Upper lobe of right lung (tissue), 1 donor: ENCODE data around the gene SYNPR. TPM values are rescaled to one million over a fixed set of nuclear protein-coding genes. Genes with fewer than 3 reads are reported as not detected.

Experiments used
- ATAC-seq: fragments of 200-7000 bp; cut with Tn5 transposase; one replicate; pipeline ENCODE4 v1.9.1; 2020; ENCODE audit warnings: mild to moderate bottlenecking, moderate library complexity
- DNase-seq: peaks from one replicate; pipeline ENCODE4 v3.0.0-alpha.2; 2020
- H3K27ac ChIP-seq: fragments of 200-600 bp; one replicate; pipeline ENCODE4 v1.8.0; 2022
- H3K27me3 ChIP-seq: fragments of 200-600 bp; one replicate; pipeline ENCODE4 v1.8.0; 2022; ENCODE audit warnings: mild to moderate bottlenecking
- H3K36me3 ChIP-seq: fragments of 200-600 bp; one replicate; pipeline ENCODE4 v1.8.0; 2022
- H3K4me1 ChIP-seq: fragments of 200-600 bp; one replicate; pipeline ENCODE4 v1.8.0; 2022
- H3K4me3 ChIP-seq: fragments of 200-600 bp; one replicate; pipeline ENCODE4 v1.8.0; 2022; ENCODE audit warnings: mild to moderate bottlenecking
- H3K9me3 ChIP-seq: fragments of 200-600 bp; one replicate; pipeline ENCODE4 v1.8.0; 2022
- intact Hi-C: fragments of 100-400 bp; cut with DNase I; formaldehyde crosslinking; loops from one replicate; pipeline ENCODE4 v1.11.0; 2022
- long read RNA-seq: library from polyadenylated mRNA; unstranded; transcript quantifications from one replicate; pipeline ENCODE4 v2.0.0, GENCODE V29; 2021
- total RNA-seq: library from RNA; stranded (reverse); fragmentation: NEBNext Ultra II Directional; extraction: Animal tissue kit (Norgen Biotek cat#: 25700); gene quantifications from one replicate; pipeline ENCODE4 v1.2.1, GENCODE V29; 2021
- TF ChIP-seq, protein P1 (sequence below): fragments of 200-600 bp; IDR thresholded peaks from one replicate; pipeline ENCODE4 v1.8.0; 2022; ENCODE audit warnings: antibody characterized with exemption
- donor health status: DM: no; HTN: yes; CAD: no; lungs with severe emphysema.

Gene SYNPR
- not detected for total RNA-seq
- long read RNA-seq = 0 reads

GRCh38 chr3:63278171-63279004 lies at the start of gene SYNPR:
Gene SYNPR, plus strand, starts transcription at chr3:63278308.
- no peak for DNase-seq
- Histone ChIP-seq H3K27ac (no peak within 1 kb of the TSS), H3K36me3 (no peaks in the 10 kb centered on the region), H3K9me3 (no peaks in the 10 kb centered on the region), H3K4me1 (no peaks in the 10 kb centered on the region), H3K4me3 (no peak within 1 kb of the TSS), H3K27me3 (peaks cover 24% of the 10 kb centered on the region)
- TF ChIP-seq, protein P1, sequence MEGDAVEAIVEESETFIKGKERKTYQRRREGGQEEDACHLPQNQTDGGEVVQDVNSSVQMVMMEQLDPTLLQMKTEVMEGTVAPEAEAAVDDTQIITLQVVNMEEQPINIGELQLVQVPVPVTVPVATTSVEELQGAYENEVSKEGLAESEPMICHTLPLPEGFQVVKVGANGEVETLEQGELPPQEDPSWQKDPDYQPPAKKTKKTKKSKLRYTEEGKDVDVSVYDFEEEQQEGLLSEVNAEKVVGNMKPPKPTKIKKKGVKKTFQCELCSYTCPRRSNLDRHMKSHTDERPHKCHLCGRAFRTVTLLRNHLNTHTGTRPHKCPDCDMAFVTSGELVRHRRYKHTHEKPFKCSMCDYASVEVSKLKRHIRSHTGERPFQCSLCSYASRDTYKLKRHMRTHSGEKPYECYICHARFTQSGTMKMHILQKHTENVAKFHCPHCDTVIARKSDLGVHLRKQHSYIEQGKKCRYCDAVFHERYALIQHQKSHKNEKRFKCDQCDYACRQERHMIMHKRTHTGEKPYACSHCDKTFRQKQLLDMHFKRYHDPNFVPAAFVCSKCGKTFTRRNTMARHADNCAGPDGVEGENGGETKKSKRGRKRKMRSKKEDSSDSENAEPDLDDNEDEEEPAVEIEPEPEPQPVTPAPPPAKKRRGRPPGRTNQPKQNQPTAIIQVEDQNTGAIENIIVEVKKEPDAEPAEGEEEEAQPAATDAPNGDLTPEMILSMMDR = no peak
- intact Hi-C loops = no loop called here
- peak; percentile 28 for ATAC-seq

DNA sequence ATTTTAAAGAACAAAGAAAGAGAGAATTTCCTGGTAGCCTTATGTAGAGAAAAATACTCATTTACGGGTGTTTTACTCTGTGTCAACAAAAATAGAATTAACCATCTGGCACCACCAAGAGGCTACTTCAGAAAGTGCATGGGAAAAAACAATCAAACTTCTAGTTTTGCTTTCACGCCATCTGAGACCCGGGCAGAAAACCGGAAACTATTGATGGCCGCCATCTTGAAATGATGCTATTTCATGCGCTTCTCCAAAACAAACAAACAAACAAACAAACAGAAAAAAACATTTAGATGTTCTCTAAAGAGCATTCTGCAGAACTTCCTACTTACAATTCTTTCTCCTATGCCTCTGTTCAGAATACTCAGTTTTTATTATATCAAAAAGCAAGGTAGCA lies 49.4 kb upstream of the SYNPR start:
- intact Hi-C loops = no loop called here
- no peak overlapping the region for H3K27ac ChIP-seq
- no peaks in the 10 kb centered on the region for H3K36me3 ChIP-seq
- DNase-seq = no peak
- TF ChIP-seq, protein P1 = peak; percentile 51
- ATAC-seq = peak; percentile 68
- no peaks in the 10 kb centered on the region for H3K4me1 ChIP-seq
- no peaks in the 10 kb centered on the region for H3K27me3 ChIP-seq
- H3K4me3 ChIP-seq = no peak overlapping the region
- H3K9me3 ChIP-seq = no peaks in the 10 kb centered on the region

DNA sequence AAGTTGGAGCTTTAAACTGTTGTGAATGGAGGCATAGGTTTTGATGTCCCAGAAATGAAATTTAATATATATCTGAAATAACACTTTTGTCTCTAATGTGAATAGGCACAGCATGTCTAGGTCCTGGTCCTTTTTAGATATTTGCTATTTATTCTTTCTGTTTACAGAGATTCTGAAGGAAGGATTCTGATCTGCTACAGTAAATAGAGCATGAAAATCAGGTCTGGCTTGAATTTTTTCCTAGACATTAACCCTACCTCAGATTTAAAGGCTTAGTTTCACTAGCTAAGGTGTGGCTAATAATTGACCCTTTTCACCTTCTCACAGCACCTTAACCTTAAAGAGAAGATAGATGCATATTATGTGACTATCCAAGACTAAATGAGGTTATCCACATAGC lies 48.0 kb upstream of the SYNPR start:
- TF ChIP-seq, protein P1 = no peak
- no peaks in the 10 kb centered on the region for H3K27me3 ChIP-seq
- no peak overlapping the region for H3K4me3 ChIP-seq
- no peaks in the 10 kb centered on the region for H3K36me3 ChIP-seq
- no peak overlapping the region for H3K27ac ChIP-seq
- DNase-seq = no peak
- no peak for ATAC-seq
- no peaks in the 10 kb centered on the region for H3K9me3 ChIP-seq
- no peaks in the 10 kb centered on the region for H3K4me1 ChIP-seq
- intact Hi-C loops = no loop called here

DNA sequence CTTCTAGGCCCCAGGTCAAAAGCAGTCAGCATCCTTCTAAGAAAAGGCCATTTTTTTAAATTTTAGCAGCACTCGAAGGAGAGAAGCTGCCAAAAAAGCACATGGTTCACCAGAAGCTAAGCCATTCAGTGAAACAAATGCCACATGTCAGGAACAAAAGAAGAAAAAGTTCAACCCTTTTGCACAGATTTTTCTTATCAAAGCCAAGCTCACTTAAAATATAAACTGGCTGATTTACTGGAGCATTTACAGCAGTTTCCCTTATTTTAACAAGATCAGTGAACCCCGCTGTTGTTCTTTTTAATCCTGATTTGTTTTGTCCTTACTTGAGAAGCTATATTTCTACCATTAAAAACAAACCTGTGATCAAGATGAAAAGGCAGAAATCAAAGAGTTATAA lies 46.5 kb upstream of the SYNPR start:
- H3K27me3 ChIP-seq = no peaks in the 10 kb centered on the region
- intact Hi-C loops = no loop called here
- no peak for DNase-seq
- no peaks in the 10 kb centered on the region for H3K36me3 ChIP-seq
- no peak overlapping the region for H3K4me3 ChIP-seq
- H3K27ac ChIP-seq = no peak overlapping the region
- no peaks in the 10 kb centered on the region for H3K9me3 ChIP-seq
- no peak for ATAC-seq
- H3K4me1 ChIP-seq = no peaks in the 10 kb centered on the region
- TF ChIP-seq, protein P1 = no peak

- DNase-seq (no peak), ATAC-seq (no peak)
- TF ChIP-seq, protein P1 = peak; percentile 32
- no peaks in the 10 kb centered on the region for H3K36me3 ChIP-seq
- no peaks in the 10 kb centered on the region for H3K27me3 ChIP-seq
- no peak overlapping the region for H3K27ac ChIP-seq
- H3K9me3 ChIP-seq = no peaks in the 10 kb centered on the region
- intact Hi-C loops = no loop called here
- H3K4me3 ChIP-seq = no peak overlapping the region
- H3K4me1 ChIP-seq = no peaks in the 10 kb centered on the region
Observed at GRCh38 chr3:63232764-63233396, 45.2 kb upstream of the SYNPR start.
